Hematopoietic multipotent progenitor cell treated with erythropoietin and hydrocortisone succinate and interleukin-3 and kit ligand, for 15 days (in vitro differentiated cells): ENCODE measurements around the gene MEIS2.

Source experiments
- DNase-seq: peaks from one replicate; pipeline ENCODE4 v3.0.0-alpha.2; 2015; ENCODE audit warnings: low spot score

Gene MEIS2

GRCh38 chr15:36899696-36900095, 200.7 kb downstream of the MEIS2 start:
- no peak for DNase-seq

DNA sequence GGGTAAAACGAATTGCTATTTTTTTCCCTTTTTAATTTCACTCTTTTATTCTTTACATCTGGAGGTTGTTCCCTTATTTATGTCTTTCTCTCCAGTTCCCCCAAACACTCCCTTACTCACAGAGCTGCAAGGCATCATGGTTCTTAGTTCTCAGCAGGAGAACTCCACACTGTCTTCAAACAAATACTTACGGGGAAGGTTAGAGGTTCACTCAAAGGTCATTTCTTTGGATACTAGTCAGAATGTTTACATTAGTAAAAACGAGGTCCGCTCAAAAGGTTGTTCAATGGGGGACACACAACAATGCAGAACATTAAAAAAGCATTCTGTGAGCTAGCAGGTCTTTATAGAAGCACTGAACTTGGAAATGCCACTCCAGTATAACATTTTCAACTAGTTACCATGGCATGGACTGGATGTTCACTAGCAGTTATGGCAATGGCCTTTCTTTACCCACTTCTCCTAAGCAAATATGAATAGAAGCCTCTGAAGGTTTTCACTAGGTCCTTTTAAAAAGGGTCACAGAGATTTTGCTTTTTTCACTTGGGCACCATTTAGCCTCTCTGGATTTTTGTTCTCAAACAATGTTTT, 201.7 kb downstream of the MEIS2 start:
- no peak for DNase-seq

GRCh38 chr15:36897834-36898233, 202.5 kb downstream of the MEIS2 start:
- DNase-seq, result no peak

- DNase-seq, result no peak
Observed at GRCh38 chr15:36896949-36897348, 203.4 kb downstream of the MEIS2 start.

DNA sequence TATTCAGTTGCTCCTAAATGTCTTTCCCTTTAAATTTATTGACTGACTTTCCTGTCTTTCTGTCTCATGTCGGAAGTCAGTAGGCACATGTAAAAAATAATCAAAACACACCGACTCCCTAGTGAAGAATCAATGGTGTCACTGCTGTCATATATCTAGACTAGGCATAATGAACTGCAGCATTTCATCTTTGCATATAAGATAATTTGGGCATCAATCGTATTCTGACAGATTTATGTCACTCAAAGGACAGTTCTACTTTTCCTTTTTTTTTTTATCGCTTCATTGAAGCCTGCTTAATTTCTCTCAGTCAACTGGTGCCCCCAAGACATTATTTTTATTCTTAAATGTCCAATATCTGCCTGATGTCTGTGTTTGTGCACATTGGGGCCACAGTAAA, 206.3 kb downstream of the MEIS2 start:
- DNase-seq, result no peak

DNA sequence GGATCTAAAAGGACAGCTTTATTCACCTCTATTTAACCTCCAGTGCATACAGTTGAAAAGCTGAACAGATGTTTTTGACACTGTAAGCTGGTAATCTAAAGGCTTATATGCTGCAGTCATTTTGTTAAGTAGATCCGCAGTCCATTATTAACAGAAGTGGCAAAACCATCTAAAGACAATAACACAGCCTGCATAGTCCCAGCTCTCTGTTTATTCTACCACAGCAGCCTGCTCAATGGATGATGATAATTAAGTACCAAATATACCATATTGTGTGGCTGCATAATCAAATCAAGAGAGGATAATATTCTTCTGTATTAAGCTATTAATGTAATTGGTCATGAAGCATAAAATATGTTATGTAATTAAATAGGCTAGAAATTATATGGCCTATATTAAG, 207.1 kb downstream of the MEIS2 start:
- DNase-seq, result no peak

DNA sequence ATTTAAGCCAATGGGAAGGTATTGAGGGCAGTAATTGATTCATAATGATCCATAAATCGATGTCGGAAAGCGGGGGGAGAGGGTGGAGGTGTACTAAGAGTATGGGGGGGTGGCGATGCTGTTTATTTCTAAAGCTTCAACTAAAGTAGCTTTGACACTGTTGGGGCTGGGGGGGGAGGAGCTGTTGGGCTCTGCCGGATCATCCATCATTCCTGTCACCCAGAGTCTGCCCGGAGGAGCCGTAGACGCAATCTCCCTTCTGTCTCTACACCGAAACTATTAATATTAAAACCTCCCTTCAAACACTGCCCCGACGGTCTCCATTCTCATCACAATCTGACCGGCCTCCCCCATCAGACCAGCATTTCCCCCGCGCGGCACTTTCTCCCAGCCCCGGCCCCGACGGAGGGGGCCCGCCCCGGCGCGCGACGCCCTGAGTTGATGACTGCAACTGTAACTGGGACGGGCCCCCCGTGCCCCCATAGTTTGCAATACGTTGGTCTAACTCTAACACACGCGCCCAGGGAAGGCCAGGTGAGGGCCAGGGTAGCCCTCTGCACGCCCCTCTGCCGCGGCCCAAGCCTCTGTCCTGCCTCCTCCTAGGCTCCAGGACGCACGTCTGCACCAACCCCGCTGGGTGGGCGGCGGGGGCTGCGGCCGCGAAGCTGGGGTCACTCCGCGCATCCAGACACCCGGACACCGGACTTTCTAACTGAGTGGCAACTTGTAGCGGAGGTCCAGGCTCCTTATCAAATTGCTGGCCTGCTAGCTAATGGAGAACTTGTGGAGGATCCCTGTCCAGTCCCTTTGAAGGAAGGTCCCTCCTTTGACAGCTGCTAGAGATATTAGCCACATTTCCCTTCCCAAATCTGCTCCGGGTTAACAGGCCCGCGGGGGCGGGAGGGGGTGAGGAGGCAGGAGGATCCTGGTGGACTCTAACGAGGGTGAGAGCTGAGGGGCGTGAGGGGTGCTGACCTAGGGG, 212.0 kb downstream of the MEIS2 start:
- no peak for DNase-seq

DNA sequence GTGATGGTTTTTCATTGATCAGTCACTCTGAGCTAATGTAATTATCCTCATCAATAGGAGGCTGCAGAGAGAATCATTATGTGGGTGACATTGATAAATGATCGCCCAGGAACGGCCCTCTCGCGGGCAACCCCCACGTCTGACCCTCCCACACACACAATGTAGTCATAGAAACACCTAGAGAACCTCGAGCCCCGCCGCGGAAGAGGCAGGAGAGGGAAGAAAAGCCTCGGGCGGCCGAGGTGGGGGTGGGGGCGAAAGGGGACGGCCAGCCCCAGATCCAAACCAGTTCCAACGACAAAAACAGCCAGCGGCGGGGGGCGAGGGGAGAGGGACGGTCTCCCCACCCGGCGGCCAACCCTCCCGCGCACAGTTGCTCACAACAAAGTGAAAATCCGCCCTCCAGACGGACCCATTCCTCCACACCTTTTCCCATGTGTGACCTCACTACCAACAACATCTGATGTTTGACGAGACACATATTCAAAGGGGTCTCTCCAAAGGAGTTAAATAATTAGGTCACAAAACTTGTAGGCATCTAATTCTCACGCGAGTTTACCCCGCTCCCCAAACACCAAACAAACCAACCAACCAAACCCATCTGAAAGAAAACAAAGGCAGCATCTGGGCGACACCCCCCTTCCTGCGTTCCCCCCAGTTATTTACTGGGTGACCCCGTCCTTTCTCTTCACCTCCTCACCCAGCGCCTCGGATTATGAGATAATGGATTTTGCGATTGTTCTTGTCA, 213.0 kb downstream of the MEIS2 start:
- DNase-seq, result no peak

DNA sequence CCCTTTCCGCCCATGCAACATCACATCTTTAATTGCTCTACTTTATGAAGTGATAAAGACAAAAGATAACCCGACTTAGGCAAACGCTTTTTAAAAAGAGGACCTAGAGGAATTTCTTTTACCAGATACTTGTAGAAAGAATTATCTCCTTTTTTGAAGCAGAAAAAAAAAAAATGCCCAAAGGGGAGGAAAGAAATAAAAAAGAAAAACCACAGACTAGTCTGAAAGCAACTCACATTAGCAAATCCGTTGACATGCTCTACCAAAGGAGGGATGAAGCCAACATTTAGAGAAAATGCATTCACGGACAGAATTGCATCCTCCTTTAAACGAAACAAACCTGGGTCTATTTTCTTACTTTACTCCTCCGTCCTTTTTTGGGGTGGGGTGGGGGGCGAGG, 213.6 kb downstream of the MEIS2 start:
- DNase-seq, result no peak

GRCh38 chr15:36886191-36886590, 214.2 kb downstream of the MEIS2 start:
- DNase-seq, result no peak

- DNase-seq, result no peak
Observed at GRCh38 chr15:36885771-36886170, 214.6 kb downstream of the MEIS2 start.

GRCh38 chr15:36884936-36885635, 215.3 kb downstream of the MEIS2 start:
- DNase-seq, result no peak

- no peak for DNase-seq
Observed at GRCh38 chr15:36884518-36884875, 215.9 kb downstream of the MEIS2 start.

GRCh38 chr15:36883713-36884517, 216.4 kb downstream of the MEIS2 start:
- peak; percentile 56 for DNase-seq

- DNase-seq, result no peak
Observed at GRCh38 chr15:36882487-36883131, 217.7 kb downstream of the MEIS2 start.

DNA sequence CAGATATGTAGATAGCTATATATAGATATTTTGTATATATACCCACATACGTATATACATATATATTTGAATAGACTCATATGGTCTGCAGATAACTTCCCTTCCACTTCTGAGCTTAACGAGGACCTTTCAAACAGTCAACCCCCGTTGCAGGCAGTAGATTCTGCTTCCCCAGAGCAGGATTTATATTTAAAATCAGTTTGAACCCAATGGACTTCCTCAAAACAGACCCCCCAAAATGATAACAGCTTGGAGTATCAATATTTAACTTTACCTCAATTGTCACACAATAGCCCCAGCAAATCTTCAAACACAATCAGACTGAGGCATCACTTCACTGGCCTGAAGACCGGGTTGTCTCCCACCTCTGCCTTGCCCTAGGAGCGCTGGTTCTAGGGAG, 218.3 kb downstream of the MEIS2 start:
- DNase-seq, result no peak

GRCh38 chr15:36881516-36881915, 218.8 kb downstream of the MEIS2 start:
- no peak for DNase-seq

GRCh38 chr15:36880913-36881460, 219.4 kb downstream of the MEIS2 start:
- DNase-seq, result no peak

- no peak for DNase-seq
Observed at GRCh38 chr15:36880224-36880912, 220.0 kb downstream of the MEIS2 start.
